Esophagus muscularis mucosa (tissue), 4 donors: Measurements from ENCODE around the gene CHMP6. TPM values are rescaled to one million over a fixed set of nuclear protein-coding genes. Genes with fewer than 3 reads are reported as not detected.
A peak's percentile ranks its signal among the peaks of the same experiment; 100 is the strongest.

ENCODE experiments used
- DNase-seq: peaks from one replicate; pipeline ENCODE4 v3.0.0-alpha.2; 2017; ENCODE audit errors: extremely low spot score
- H3K27ac ChIP-seq, 4 donors: fragments of 200-600 bp; sonication (generic); replicated peaks in 1 of 4; 1 replicate in 3 of 4; 2 replicates in 1 of 4; pipeline ENCODE4 v1.5.1; 2016 to 2019; ENCODE audit warnings: mild to moderate bottlenecking in 1 of 4
- H3K27me3 ChIP-seq, 4 donors: fragments of 200-600 bp; sonication (generic); one replicate each; pipeline versions ENCODE4 v1.5.1 to v1.6.0; 2016 to 2019
- H3K36me3 ChIP-seq, 4 donors: fragments of 200-600 bp; sonication (generic); one replicate each; pipeline ENCODE4 v1.5.1; 2016 to 2019
- H3K4me1 ChIP-seq, 4 donors: fragments of 200-600 bp; sonication (generic); one replicate each; pipeline ENCODE4 v1.5.1; 2016 to 2019
- H3K4me3 ChIP-seq, 4 donors: fragments of 200-600 bp; sonication (generic); 1 replicate in 2 of 4; 2 replicates in 2 of 4; pipeline ENCODE4 v1.5.1; 2016 to 2019; ENCODE audit warnings: mild to moderate bottlenecking in 4 of 4, moderate library complexity in 1 of 4
- H3K9me3 ChIP-seq, 4 donors: fragments of 200-600 bp; sonication (generic); 1 replicate in 3 of 4; 2 replicates in 1 of 4; pipeline ENCODE4 v1.5.1; 2016 to 2019
- CTCF ChIP-seq, 3 experiments: fragments of 200-600 bp in 2 of 3; fragments of 450-650 bp in 1 of 3; sonication (generic) in 2 of 3; IDR thresholded peaks; one replicate each; pipeline ENCODE4 v1.5.1; 2017 to 2019; ENCODE audit warnings: antibody characterized with exemption in 3 of 3, mild to moderate bottlenecking in 2 of 3, moderate library complexity in 1 of 3
- EP300 ChIP-seq: sonication (generic); formaldehyde crosslinking; IDR thresholded peaks from one replicate; pipeline ENCODE4 v1.6.1; 2017; ENCODE audit warnings: antibody characterized with exemption
- POLR2A ChIP-seq: fragments of 450-650 bp; IDR thresholded peaks from one replicate; pipeline ENCODE4 v1.6.1; 2017; ENCODE audit warnings: antibody characterized with exemption, moderate library complexity, mild to moderate bottlenecking, low read depth
- POLR2AphosphoS5 ChIP-seq, 2 donors: sonication (generic); formaldehyde crosslinking; IDR thresholded peaks; one replicate each; pipeline ENCODE4 v1.6.1; 2017; ENCODE audit warnings: antibody characterized with exemption in 2 of 2
- WGBS: methylation state at CpG from one replicate; pipeline ENCODE4 v1.1.5; 2018; 5-methylcytosine and 5-hydroxymethylcytosine counted together
- intact Hi-C: fragments of 100-400 bp; cut with DNase I; formaldehyde crosslinking; loops from one replicate; pipeline ENCODE4 v1.15.1; 2023
- total RNA-seq, 4 donors: library from RNA; depleted of rRNA; stranded (reverse); fragments of >200 nt; gene quantifications; one replicate each; pipeline versions ENCODE4 v1.1.0 to v1.2.1, GENCODE V29; 2016

The CHMP6 gene
- total RNA-seq, 4 donors from 2014 or later = 17.6 to 29.2 (median 25.8) TPM

GRCh38 chr17:81039096-81039495 lies 47.5 kb downstream of the CHMP6 start:
- peak overlapping the region in 2 of 4 donors; percentile 81 to 89 for H3K27ac ChIP-seq

GRCh38 chr17:81039854-81040758 lies 48.5 kb downstream of the CHMP6 start:
- Histone ChIP-seq H3K4me3 (no peak overlapping the region), H3K27me3 (no peaks in the 10 kb centered on the region), H3K4me1 (peaks cover 71 to 97% (median 95%) of the 10 kb centered on the region in 4 donors), H3K9me3 (no peaks in the 10 kb centered on the region), H3K27ac (peak overlapping the region in 3 of 4 donors; percentile 2 to 89 (median 20)), H3K36me3 (peaks cover 0 to 5% (median 0%) of the 10 kb centered on the region in 4 donors)
- intact Hi-C loops = no loop called here
- TF ChIP-seq EP300 (no peak), POLR2A (no peak), CTCF (IDR thresholded peaks at IDR 0.05) (no peak), POLR2AphosphoS5 (IDR thresholded peaks at IDR 0.05) (no peak)
- no peak for DNase-seq
- WGBS = 33% methylated on average over 7 of the region's 28 CpGs

More at GRCh38 chr17:81039096-81039495, 47.5 kb downstream of the CHMP6 start:
- intact Hi-C loops = no loop called here
- DNase-seq = no peak
- Histone ChIP-seq H3K4me3 (no peak overlapping the region), H3K36me3 (peaks cover 0 to 5% (median 0%) of the 10 kb centered on the region in 4 donors), H3K9me3 (no peaks in the 10 kb centered on the region), H3K4me1 (peaks cover 63 to 91% (median 88%) of the 10 kb centered on the region in 4 donors), H3K27me3 (no peaks in the 10 kb centered on the region)
- 85% methylated on average over 15 of the region's 16 CpGs for WGBS
- TF ChIP-seq EP300 (no peak), CTCF (IDR thresholded peaks at IDR 0.05) (no peak), POLR2A (no peak), POLR2AphosphoS5 (IDR thresholded peaks at IDR 0.05) (no peak)

DNA sequence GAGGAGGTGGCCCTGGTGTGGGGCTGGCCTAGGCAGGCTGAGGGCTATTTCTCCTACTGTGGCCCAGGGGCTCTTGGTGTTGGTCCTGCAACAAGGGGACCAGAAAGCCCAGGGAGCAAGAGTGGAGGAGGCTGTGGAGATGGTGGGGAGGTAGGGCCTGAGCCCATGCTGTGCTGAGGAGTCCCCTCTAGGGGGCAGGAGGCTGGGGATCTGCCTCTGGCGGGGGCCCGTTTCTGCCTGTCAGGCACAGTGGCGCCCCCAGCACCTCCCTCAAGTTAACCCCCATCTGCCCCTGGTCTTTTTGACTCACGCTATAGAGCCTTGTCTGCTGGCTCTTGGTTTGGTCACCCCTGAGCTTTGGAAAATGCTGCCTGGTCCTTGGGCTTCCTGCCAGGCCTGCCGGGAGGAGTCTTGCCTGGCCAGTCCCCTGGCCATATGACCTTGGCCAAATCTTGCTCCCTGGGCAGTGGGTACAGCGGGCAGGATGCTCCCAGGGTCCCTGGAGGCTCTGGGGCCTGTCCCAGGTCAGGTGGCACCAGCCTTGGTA lies 49.2 kb downstream of the CHMP6 start:
- Histone ChIP-seq H3K36me3 (peaks cover 0 to 5% (median 0%) of the 10 kb centered on the region in 4 donors), H3K4me3 (no peak overlapping the region), H3K4me1 (peaks cover 78 to 100% (median 98%) of the 10 kb centered on the region in 4 donors), H3K27ac (peak overlapping the region; percentile 2 to 89 (median 20)), H3K9me3 (no peaks in the 10 kb centered on the region), H3K27me3 (no peaks in the 10 kb centered on the region)
- intact Hi-C loops = no loop called here
- TF ChIP-seq POLR2A (no peak), CTCF (IDR thresholded peaks at IDR 0.05) (peak in 2 of 3 experiments; percentile 13 to 40)
- DNase-seq = no peak
- 52% methylated on average over 4 of the region's 6 CpGs for WGBS

DNA sequence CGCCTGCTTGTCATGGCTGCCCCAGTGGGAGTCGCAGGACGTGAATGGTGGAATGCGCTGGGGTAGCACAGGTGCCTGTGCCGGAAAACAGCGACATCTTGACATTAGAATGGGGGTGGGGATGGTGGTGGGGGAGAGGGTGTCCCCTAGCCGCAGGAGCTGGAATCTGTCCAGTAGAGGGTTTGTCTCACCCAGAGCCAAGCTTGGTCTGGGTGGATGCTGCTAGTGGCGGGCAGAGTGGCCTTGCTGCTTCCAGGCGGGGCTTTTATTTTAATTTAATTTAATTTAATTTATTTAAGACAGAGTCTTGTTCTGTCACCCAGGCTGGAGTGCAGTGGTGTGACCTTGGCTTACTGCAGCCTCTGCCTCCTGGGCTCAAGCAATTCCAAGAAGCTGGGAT lies 51.0 kb downstream of the CHMP6 start:
- Histone ChIP-seq H3K36me3 (peaks cover 0 to 5% (median 0%) of the 10 kb centered on the region in 4 donors), H3K4me1 (peaks cover 77 to 100% (median 98%) of the 10 kb centered on the region in 4 donors), H3K27ac (peak overlapping the region in 3 of 4 donors; percentile 72 to 86 (median 84)), H3K4me3 (no peak overlapping the region), H3K9me3 (no peaks in the 10 kb centered on the region), H3K27me3 (no peaks in the 10 kb centered on the region)
- no peak for TF ChIP-seq POLR2A
- no peak for TF ChIP-seq POLR2AphosphoS5 (IDR thresholded peaks at IDR 0.05)
- no peak for TF ChIP-seq CTCF (IDR thresholded peaks at IDR 0.05)
- TF ChIP-seq EP300 = no peak
- no peak for DNase-seq
- WGBS = 96% methylated on average over 9 of the region's 9 CpGs
- intact Hi-C loops = no loop called here
